ENCODE results near the gene PALLD.

PALLD gene

GRCh38 chr4:168651374-168651773, 154.5 kb downstream of the PALLD start:
- DNase-seq, result no peak

GRCh38 chr4:168651864-168652263, 155.0 kb downstream of the PALLD start:
- DNase-seq, result no peak

GRCh38 chr4:168652755-168653154, 155.9 kb downstream of the PALLD start:
- no peak for DNase-seq

- no peak for DNase-seq
These were observed 157.4 kb downstream of the PALLD start for GRCh38 chr4:168654104-168654847.

- DNase-seq, result no peak
These were observed 158.0 kb downstream of the PALLD start for GRCh38 chr4:168654848-168655174.

- no peak for DNase-seq
These were observed 158.3 kb downstream of the PALLD start for GRCh38 chr4:168655182-168655581.

GRCh38 chr4:168656055-168656660, 159.3 kb downstream of the PALLD start:
- DNase-seq, result no peak

GRCh38 chr4:168656946-168657473, 160.2 kb downstream of the PALLD start:
- DNase-seq, result no peak

GRCh38 chr4:168658751-168659150, 161.9 kb downstream of the PALLD start:
- no peak for DNase-seq

- no peak for DNase-seq
These were observed 163.1 kb downstream of the PALLD start for GRCh38 chr4:168659741-168660465.

- DNase-seq, result no peak
These were observed 165.6 kb downstream of the PALLD start for GRCh38 chr4:168662297-168662984.

- no peak for DNase-seq
These were observed 167.5 kb downstream of the PALLD start for GRCh38 chr4:168664242-168664891.

GRCh38 chr4:168666531-168666930, 169.7 kb downstream of the PALLD start:
- DNase-seq, result no peak

GRCh38 chr4:168667376-168667775, 170.5 kb downstream of the PALLD start:
- DNase-seq, result no peak

- no peak for DNase-seq
These were observed 171.1 kb downstream of the PALLD start for GRCh38 chr4:168667921-168668320.

GRCh38 chr4:168673476-168673875, 176.6 kb downstream of the PALLD start:
- no peak for DNase-seq

- DNase-seq, result no peak
These were observed 177.4 kb downstream of the PALLD start for GRCh38 chr4:168674077-168674747.

GRCh38 chr4:168674866-168675265, 178.0 kb downstream of the PALLD start:
- no peak for DNase-seq

GRCh38 chr4:168677063-168677462, 180.2 kb downstream of the PALLD start:
- no peak for DNase-seq

- no peak for DNase-seq
These were observed 181.0 kb downstream of the PALLD start for GRCh38 chr4:168677879-168678278.

GRCh38 chr4:168678751-168679366, 182.0 kb downstream of the PALLD start:
- no peak for DNase-seq

GRCh38 chr4:168679397-168679796, 182.5 kb downstream of the PALLD start:
- no peak for DNase-seq

Measured in stimulated activated CD4-positive, alpha-beta T cell treated with anti-CD3 and anti-CD28 coated beads, Interleukin-12 subunit alpha, Interleukin-12 subunit beta, amount 100 ng/mL, for 4 hours (primary cell).